Gastroesophageal sphincter (tissue), 3 donors: ENCODE data around the gene TNNT2.

ENCODE experiments used
- EP300 ChIP-seq: sonication (generic); formaldehyde crosslinking; IDR thresholded peaks from one replicate; pipeline ENCODE4 v1.6.1; 2017; ENCODE audit warnings: antibody characterized with exemption, mild to moderate bottlenecking
- POLR2A ChIP-seq, 2 donors: fragments of 450-650 bp; IDR thresholded peaks; one replicate each; pipeline ENCODE4 v1.6.1; 2017; ENCODE audit warnings: antibody characterized with exemption in 2 of 2, mild to moderate bottlenecking in 2 of 2, moderate library complexity in 1 of 2
- POLR2AphosphoS5 ChIP-seq: sonication (generic); formaldehyde crosslinking; IDR thresholded peaks from one replicate; pipeline ENCODE4 v1.6.1; 2017; ENCODE audit warnings: antibody characterized with exemption
- TF ChIP-seq, protein P1 (sequence below), 4 experiments: fragments of 200-600 bp in 2 of 4; fragments of 450-650 bp in 2 of 4; sonication (generic) in 1 of 4; IDR thresholded peaks; one replicate each; pipeline ENCODE4 v1.5.1; 2017 to 2019; ENCODE audit warnings: antibody characterized with exemption in 4 of 4, mild to moderate bottlenecking in 2 of 4, moderate library complexity in 2 of 4

DNA sequence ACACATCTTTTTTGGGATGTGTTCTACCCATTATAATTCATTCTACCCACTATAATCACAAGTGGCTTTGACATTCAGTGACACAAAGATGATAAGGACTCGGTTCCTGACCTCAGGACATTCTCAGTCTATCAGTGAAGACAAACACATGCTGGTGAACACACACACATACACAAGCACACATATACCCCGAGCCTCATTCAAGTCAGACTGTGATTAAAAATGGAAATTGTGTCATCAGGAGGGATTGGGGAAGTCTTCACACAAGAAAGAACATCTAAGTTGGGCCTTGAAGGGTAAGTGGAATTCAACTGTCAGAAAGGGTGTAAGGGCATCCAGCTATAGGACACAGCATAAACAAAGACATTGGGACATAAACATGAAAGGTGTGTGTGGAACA, 24.2 kb upstream of the TNNT2 start:
- TF ChIP-seq, protein P1, sequence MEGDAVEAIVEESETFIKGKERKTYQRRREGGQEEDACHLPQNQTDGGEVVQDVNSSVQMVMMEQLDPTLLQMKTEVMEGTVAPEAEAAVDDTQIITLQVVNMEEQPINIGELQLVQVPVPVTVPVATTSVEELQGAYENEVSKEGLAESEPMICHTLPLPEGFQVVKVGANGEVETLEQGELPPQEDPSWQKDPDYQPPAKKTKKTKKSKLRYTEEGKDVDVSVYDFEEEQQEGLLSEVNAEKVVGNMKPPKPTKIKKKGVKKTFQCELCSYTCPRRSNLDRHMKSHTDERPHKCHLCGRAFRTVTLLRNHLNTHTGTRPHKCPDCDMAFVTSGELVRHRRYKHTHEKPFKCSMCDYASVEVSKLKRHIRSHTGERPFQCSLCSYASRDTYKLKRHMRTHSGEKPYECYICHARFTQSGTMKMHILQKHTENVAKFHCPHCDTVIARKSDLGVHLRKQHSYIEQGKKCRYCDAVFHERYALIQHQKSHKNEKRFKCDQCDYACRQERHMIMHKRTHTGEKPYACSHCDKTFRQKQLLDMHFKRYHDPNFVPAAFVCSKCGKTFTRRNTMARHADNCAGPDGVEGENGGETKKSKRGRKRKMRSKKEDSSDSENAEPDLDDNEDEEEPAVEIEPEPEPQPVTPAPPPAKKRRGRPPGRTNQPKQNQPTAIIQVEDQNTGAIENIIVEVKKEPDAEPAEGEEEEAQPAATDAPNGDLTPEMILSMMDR (IDR thresholded peaks at IDR 0.05) = no peak
- TF ChIP-seq POLR2A (IDR thresholded peaks at IDR 0.05) (no peak), POLR2AphosphoS5 (no peak), EP300 (no peak)
